ENCODE results near the gene TRMT6.

Gene TRMT6

DNA sequence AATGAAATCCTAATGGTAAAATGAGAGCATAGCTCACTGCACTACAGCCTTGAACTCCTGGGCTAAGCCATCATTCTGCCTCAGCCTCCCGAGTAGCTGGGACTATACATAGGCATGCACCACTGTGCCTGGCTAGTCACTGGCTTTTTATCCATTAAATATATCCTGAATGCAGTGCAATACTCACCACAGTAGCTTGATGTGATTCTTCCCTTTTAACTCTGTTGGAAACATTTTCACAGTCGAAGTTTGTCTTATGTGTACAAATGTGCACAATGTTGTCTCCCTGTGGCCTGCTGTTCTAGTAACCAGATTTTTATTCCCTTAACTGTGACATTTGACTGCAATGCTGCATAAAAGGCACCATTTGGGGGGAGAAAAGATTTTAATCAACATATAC, 56.7 kb downstream of the TRMT6 start:
- DNase-seq: no peak

DNA sequence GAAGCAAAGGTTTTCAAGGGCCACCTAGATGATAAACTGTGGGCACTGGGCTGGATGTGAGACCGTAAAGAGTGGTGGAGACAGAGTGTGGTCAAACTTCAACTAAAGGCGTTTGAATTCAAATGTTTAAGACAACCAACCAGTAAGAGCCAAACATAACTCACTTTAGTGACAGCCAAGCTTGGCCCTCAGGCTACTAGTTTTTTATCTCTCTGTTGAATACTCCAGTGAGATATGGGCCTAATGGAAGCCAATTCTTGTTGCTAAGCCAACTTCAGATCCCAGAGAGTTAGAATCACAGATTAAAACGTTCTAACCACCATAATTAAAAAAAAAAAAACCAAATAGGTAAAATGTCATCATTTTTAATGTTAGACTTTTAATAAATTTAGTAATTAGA, 57.3 kb downstream of the TRMT6 start:
- no peak for DNase-seq

DNA sequence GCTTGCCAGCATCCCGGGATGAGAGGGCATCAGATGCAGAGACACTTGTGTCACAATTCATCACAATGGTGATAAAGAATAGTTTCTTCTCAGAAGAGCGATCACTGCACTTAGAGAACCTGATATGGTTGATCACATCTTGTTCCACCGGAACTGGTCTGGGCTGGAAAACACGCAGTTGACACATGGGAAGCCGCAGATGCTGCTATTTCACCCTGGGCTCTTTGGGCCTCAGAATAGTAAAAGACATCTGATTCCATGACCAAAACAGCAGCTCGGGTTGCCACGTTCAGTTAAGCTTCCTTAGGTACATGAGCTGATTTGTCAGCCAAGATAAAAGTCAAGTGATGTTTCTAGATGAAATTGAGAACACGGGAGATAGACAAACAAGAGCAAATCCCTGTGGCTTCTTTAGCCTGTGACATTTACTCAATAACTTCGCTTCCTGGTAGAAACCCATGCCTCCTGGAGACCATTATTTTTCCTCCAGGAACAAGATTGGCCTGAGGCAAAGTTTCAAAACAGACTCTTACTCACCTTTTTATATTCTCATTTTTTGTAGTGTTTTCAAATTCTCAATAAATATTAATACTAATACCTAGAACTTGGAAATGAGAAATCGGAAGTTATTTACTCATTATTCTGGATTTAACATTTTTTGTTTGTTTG, 59.4 kb downstream of the TRMT6 start:
- no peak for DNase-seq

DNA sequence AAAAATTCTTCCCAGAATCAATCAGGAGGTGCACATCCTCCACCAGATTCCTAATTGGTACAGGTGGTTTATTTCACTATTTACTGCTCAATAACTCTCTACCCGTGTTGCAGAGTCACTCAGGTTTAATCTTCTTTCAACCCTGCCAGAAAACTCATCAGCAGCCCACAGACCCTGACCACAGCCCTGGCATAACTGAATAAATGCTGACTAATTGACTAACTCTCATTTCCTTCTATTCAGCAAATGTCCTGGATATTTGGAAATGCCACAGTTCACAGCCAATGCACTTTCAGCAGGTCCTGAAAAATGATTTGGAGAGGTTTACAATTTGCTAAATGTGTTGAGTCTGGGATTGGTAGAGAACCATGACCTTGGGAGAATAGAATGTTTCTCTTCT, 62.3 kb downstream of the TRMT6 start:
- DNase-seq: no peak

DNA sequence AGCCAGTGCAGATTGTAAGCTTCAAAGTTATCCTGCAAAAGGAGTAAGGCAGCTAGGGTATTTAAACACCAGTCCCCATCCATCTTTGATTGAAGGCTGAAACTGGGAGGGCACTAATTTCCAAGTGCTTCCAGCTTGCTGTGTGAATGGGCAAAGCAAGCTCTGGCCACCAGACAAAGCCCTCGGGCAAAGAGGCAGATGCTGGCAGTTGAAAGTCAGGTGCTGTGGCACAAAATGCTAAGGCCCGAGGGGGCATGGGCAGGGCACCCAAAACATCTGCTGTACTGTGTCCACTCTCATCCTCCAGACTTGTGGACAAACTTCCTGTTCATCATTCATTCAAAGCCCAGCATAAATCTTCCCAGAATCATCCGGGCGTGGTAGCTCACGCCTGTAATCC, 62.9 kb downstream of the TRMT6 start:
- DNase-seq: no peak
